DMS53 treated with DMSO at 0.1 percent for 48 hours (cell line): ENCODE measurements around the gene AKNAD1.
A peak's percentile ranks its signal among the peaks of the same experiment; 100 is the strongest.

Experiments
- DNase-seq: peaks from one replicate; lab custom pipeline; 2025; ENCODE audit not compliant: unreplicated experiment; lab: John Stamatoyannopoulos, UW

Gene AKNAD1

GRCh38 chr1:108830119-108831008, 26.5 kb downstream of the AKNAD1 start:
- peak; percentile 90 for DNase-seq

- peak; percentile 94 for DNase-seq
These were observed 27.4 kb downstream of the AKNAD1 start for GRCh38 chr1:108829498-108829916.

- peak; percentile 83 for DNase-seq
These were observed 28.6 kb downstream of the AKNAD1 start for GRCh38 chr1:108828074-108828961.

GRCh38 chr1:108826081-108826635, 30.7 kb downstream of the AKNAD1 start:
- DNase-seq = no peak

GRCh38 chr1:108824051-108824450, 32.8 kb downstream of the AKNAD1 start:
- no peak for DNase-seq

- DNase-seq = no peak
These were observed 33.3 kb downstream of the AKNAD1 start for GRCh38 chr1:108823632-108824031.

GRCh38 chr1:108819878-108820277, 37.0 kb downstream of the AKNAD1 start:
- no peak for DNase-seq

GRCh38 chr1:108817811-108818210, 39.1 kb downstream of the AKNAD1 start:
- no peak for DNase-seq

- peak; percentile 72 for DNase-seq
These were observed 39.9 kb downstream of the AKNAD1 start for GRCh38 chr1:108817016-108817415.

GRCh38 chr1:108816049-108816893, 40.6 kb downstream of the AKNAD1 start:
- peak; percentile 78 for DNase-seq

- no peak for DNase-seq
These were observed 41.3 kb downstream of the AKNAD1 start for GRCh38 chr1:108815566-108815965.

- no peak for DNase-seq
These were observed 42.4 kb downstream of the AKNAD1 start for GRCh38 chr1:108814343-108815125.

GRCh38 chr1:108813326-108813725, 43.6 kb downstream of the AKNAD1 start:
- DNase-seq = no peak

- peak; percentile 44 for DNase-seq
These were observed 45.3 kb downstream of the AKNAD1 start for GRCh38 chr1:108811611-108812010.

- no peak for DNase-seq
These were observed 48.5 kb downstream of the AKNAD1 start for GRCh38 chr1:108808438-108808837.

- no peak for DNase-seq
These were observed 53.3 kb downstream of the AKNAD1 start for GRCh38 chr1:108803548-108803947.

- DNase-seq = no peak
These were observed 55.8 kb downstream of the AKNAD1 start for GRCh38 chr1:108801101-108801500.

GRCh38 chr1:108799001-108799400, 57.9 kb downstream of the AKNAD1 start:
- DNase-seq = no peak

- no peak for DNase-seq
These were observed 64.5 kb downstream of the AKNAD1 start for GRCh38 chr1:108792420-108792819.

- DNase-seq = no peak
These were observed 65.1 kb downstream of the AKNAD1 start for GRCh38 chr1:108791790-108792189.
